ENCODE data around the gene TBC1D2B. TPM values are rescaled to one million over a fixed set of nuclear protein-coding genes. Genes with fewer than 3 reads are reported as not detected.

TBC1D2B gene
- total RNA-seq, 1 donor from 2014 or later, result 63.6 TPM

- intact Hi-C loops (cut with DNase I), result loop anchor here (5.0 kb wide), 2 partner anchors 86 to 131 kb away; no protein-coding TSS in a partner anchor
- no peak for TF ChIP-seq POLR2A (IDR thresholded peaks at IDR 0.05)
- no peak for TF ChIP-seq CTCF (IDR thresholded peaks at IDR 0.05)
- TF ChIP-seq POLR2AphosphoS5 (IDR thresholded peaks at IDR 0.05; ENCODE audit: insufficient read depth in 1 of 2, low read depth in 1 of 2), result no peak
- DNase-seq (ENCODE audit: extremely low spot score in 2 of 2), result no peak
- no peaks in the 10 kb centered on the region for H3K36me3 ChIP-seq
- H3K27ac ChIP-seq, result no peak overlapping the region
- no peak overlapping the region for H3K4me3 ChIP-seq
- H3K4me1 ChIP-seq, result no peaks in the 10 kb centered on the region
- no peaks in the 10 kb centered on the region for H3K27me3 ChIP-seq
- no peaks in the 10 kb centered on the region for H3K9me3 ChIP-seq
Measured at GRCh38 chr15:78110916-78111475, 33.5 kb upstream of the TBC1D2B start.

GRCh38 chr15:78110096-78110495 lies 32.6 kb upstream of the TBC1D2B start:
- intact Hi-C loops (cut with DNase I), result loop anchor here (5.0 kb wide), 2 partner anchors 87 to 132 kb away; no protein-coding TSS in a partner anchor
- no peak for DNase-seq (ENCODE audit: extremely low spot score in 2 of 2)
- H3K9me3 ChIP-seq, result no peaks in the 10 kb centered on the region
- H3K4me3 ChIP-seq, result no peak overlapping the region
- no peaks in the 10 kb centered on the region for H3K36me3 ChIP-seq
- no peak overlapping the region for H3K27ac ChIP-seq
- no peaks in the 10 kb centered on the region for H3K4me1 ChIP-seq
- no peaks in the 10 kb centered on the region for H3K27me3 ChIP-seq
- no peak for TF ChIP-seq POLR2A (IDR thresholded peaks at IDR 0.05)
- no peak for TF ChIP-seq CTCF (IDR thresholded peaks at IDR 0.05)
- no peak for TF ChIP-seq POLR2AphosphoS5 (IDR thresholded peaks at IDR 0.05; ENCODE audit: insufficient read depth in 1 of 2, low read depth in 1 of 2)

GRCh38 chr15:78109156-78109555 lies 31.6 kb upstream of the TBC1D2B start:
- DNase-seq (ENCODE audit: extremely low spot score in 2 of 2), result no peak
- H3K4me3 ChIP-seq, result no peak overlapping the region
- no peaks in the 10 kb centered on the region for H3K27me3 ChIP-seq
- H3K36me3 ChIP-seq, result no peaks in the 10 kb centered on the region
- no peaks in the 10 kb centered on the region for H3K4me1 ChIP-seq
- intact Hi-C loops (cut with DNase I), result loop anchor here (2.0 kb wide), 1 partner anchor 142 kb away; no protein-coding TSS in a partner anchor
- H3K9me3 ChIP-seq, result no peaks in the 10 kb centered on the region
- H3K27ac ChIP-seq, result no peak overlapping the region
- TF ChIP-seq POLR2AphosphoS5 (IDR thresholded peaks at IDR 0.05; ENCODE audit: insufficient read depth in 1 of 2, low read depth in 1 of 2), result no peak
- TF ChIP-seq POLR2A (IDR thresholded peaks at IDR 0.05), result no peak
- TF ChIP-seq CTCF (IDR thresholded peaks at IDR 0.05), result no peak

GRCh38 chr15:78108300-78109084 lies 31.0 kb upstream of the TBC1D2B start:
- H3K4me3 ChIP-seq, result no peak overlapping the region
- H3K9me3 ChIP-seq, result no peaks in the 10 kb centered on the region
- TF ChIP-seq CTCF (IDR thresholded peaks at IDR 0.05) (peak; percentile 95 to 98 (median 98)), POLR2A (IDR thresholded peaks at IDR 0.05) (no peak), POLR2AphosphoS5 (IDR thresholded peaks at IDR 0.05; ENCODE audit: insufficient read depth in 1 of 2, low read depth in 1 of 2) (no peak)
- no peaks in the 10 kb centered on the region for H3K4me1 ChIP-seq
- intact Hi-C loops (cut with DNase I), result loop anchor here (2.0 kb wide), 1 partner anchor 142 kb away; no protein-coding TSS in a partner anchor
- DNase-seq (ENCODE audit: extremely low spot score in 2 of 2), result no peak
- H3K36me3 ChIP-seq, result no peaks in the 10 kb centered on the region
- H3K27me3 ChIP-seq, result no peaks in the 10 kb centered on the region
- H3K27ac ChIP-seq, result no peak overlapping the region

- DNase-seq (ENCODE audit: extremely low spot score in 2 of 2), result no peak
- Histone ChIP-seq H3K36me3 (no peaks in the 10 kb centered on the region), H3K4me1 (no peaks in the 10 kb centered on the region), H3K27ac (no peak overlapping the region), H3K9me3 (no peaks in the 10 kb centered on the region), H3K4me3 (no peak overlapping the region), H3K27me3 (no peaks in the 10 kb centered on the region)
- TF ChIP-seq CTCF (IDR thresholded peaks at IDR 0.05), result no peak
- TF ChIP-seq POLR2A (IDR thresholded peaks at IDR 0.05), result no peak
- TF ChIP-seq POLR2AphosphoS5 (IDR thresholded peaks at IDR 0.05; ENCODE audit: insufficient read depth in 1 of 2, low read depth in 1 of 2), result no peak
- intact Hi-C loops (cut with DNase I), result no loop called here
Measured at GRCh38 chr15:78107471-78107870, 30.0 kb upstream of the TBC1D2B start.
